ENCODE results near the gene APOO.

DNA sequence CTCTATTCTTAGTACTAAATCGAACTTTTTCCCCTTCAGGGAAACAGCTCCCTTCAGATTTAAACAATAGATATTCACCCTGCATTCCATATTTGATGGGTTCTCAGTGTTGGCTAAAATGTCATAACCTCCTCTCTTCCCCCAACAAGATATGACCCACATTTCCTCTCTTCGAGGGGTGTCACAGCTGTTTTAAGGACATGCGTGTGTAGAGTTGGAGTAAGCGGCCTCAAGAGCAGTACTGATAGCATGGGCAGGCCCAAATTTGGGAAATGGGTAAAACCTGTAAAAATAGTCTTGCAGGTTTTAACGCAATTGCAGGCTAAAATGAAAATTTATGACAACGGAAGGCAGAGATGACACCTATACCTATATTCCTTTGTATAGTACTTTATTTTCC lies 96.1 kb downstream of the APOO start:
- TF ChIP-seq POLR2A (IDR thresholded peaks at IDR 0.05) = no peak
- TF ChIP-seq, protein P1, sequence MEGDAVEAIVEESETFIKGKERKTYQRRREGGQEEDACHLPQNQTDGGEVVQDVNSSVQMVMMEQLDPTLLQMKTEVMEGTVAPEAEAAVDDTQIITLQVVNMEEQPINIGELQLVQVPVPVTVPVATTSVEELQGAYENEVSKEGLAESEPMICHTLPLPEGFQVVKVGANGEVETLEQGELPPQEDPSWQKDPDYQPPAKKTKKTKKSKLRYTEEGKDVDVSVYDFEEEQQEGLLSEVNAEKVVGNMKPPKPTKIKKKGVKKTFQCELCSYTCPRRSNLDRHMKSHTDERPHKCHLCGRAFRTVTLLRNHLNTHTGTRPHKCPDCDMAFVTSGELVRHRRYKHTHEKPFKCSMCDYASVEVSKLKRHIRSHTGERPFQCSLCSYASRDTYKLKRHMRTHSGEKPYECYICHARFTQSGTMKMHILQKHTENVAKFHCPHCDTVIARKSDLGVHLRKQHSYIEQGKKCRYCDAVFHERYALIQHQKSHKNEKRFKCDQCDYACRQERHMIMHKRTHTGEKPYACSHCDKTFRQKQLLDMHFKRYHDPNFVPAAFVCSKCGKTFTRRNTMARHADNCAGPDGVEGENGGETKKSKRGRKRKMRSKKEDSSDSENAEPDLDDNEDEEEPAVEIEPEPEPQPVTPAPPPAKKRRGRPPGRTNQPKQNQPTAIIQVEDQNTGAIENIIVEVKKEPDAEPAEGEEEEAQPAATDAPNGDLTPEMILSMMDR (IDR thresholded peaks at IDR 0.05 in 4 of 5, conservative IDR thresholded peaks at IDR 0.05 in 1 of 5) = no peak

Measured in gastrocnemius medialis (tissue), 4 donors.